AG10803 (cell line): ENCODE measurements around the gene CHD1L.

Experiments
- DNase-seq: peaks from one replicate; pipeline ENCODE4 v3.0.0; 2010; ENCODE audit warnings: low read depth
- H3K4me3 ChIP-seq: 2 replicates; pipeline ENCODE4 v1.5.1; 2011; ENCODE audit warnings: mild to moderate bottlenecking, low read length, control low read depth
- TF ChIP-seq, protein P1 (sequence below): conservative IDR thresholded peaks from 2 replicates; pipeline ENCODE4 v1.5.1; 2011; ENCODE audit warnings: mild to moderate bottlenecking, low read length, control low read depth, inconsistent platforms

The CHD1L gene

DNA sequence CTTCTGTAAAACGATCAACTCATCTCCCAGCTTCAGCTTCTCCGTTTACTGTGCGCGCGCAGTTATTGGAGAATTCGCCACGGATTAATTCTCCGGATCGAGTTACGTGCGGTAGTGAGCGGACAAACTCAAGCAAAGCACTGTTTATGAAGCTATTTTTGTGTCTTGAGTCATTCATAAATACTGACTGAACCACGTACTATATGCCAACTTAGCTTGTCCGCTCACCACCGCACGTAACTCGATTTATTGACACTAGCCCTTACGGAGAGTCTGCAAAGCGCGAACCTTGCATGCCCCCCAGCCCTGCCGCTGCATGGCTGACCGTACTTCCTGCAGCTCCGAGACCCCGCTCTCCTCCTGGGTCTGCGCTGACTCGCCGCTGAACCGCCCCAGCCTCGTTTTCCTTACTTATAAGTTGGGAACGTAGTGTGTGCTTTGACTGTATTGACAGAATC lies 773 bp downstream of the CHD1L start:
- TF ChIP-seq, protein P1, sequence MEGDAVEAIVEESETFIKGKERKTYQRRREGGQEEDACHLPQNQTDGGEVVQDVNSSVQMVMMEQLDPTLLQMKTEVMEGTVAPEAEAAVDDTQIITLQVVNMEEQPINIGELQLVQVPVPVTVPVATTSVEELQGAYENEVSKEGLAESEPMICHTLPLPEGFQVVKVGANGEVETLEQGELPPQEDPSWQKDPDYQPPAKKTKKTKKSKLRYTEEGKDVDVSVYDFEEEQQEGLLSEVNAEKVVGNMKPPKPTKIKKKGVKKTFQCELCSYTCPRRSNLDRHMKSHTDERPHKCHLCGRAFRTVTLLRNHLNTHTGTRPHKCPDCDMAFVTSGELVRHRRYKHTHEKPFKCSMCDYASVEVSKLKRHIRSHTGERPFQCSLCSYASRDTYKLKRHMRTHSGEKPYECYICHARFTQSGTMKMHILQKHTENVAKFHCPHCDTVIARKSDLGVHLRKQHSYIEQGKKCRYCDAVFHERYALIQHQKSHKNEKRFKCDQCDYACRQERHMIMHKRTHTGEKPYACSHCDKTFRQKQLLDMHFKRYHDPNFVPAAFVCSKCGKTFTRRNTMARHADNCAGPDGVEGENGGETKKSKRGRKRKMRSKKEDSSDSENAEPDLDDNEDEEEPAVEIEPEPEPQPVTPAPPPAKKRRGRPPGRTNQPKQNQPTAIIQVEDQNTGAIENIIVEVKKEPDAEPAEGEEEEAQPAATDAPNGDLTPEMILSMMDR, result no peak
- no peak for DNase-seq
- H3K4me3 ChIP-seq, result peak overlapping the region; percentile 79

DNA sequence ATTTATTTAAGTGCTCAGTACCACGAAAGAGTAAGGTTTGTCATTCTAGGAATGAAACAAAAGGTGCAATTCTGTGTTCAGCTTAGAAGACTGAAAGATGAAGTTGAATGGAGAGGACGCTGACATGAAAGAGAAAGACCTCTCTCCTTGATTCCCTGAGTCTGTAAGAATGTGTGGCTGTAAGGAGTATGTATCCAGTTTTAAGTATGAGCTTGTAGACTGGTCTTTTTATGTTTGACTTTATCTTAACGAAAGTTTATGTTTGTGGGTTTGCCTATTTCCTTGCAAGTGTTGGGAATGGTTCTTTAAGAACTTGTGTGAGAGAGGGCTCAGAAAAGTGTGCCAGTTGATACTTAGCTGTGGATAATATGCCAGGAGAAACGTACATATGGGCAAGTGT lies 1.4 kb downstream of the CHD1L start:
- TF ChIP-seq, protein P1, result no peak
- peak overlapping the region; percentile 79 for H3K4me3 ChIP-seq
- DNase-seq, result no peak

DNA sequence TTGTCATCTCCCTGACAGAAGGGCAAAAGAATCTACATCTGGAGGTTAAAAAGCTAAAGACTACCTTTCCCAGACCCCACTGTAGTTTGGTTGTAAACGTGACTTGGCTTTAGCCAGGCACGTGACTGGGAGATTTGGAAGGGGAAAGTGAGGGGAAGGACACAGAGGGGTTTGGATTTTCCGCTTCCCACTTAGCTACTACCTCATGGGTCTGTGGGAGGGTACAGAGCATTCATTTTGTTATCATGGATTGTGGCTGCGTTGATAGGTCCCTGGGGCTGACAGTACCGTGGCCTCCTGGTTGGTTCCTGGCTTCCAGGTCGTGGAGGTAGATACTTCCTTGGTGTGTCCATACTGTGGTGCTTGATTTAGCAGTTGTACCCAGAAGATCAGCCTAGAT lies 2.6 kb downstream of the CHD1L start:
- TF ChIP-seq, protein P1, result no peak
- H3K4me3 ChIP-seq, result no peak overlapping the region
- no peak for DNase-seq

DNA sequence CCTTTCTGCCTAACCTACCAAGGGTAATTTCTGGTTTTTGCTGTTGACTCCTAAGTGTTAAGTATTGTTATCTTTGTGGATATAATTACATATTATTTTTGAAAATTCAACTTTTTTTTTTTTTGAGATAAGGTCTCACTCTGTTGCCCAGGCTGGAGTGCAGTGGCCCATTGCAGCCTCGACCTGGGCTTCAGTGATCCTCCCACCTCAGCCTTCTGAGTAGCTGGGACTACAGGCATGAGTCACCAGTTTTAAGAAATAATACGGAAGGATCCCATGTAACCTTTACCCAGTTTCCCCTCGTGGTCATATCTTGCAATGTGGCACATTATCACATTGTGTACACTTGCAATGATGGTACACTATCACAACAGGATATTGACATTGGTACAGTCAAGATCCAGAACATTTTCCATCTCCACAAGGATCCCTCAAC lies 3.1 kb downstream of the CHD1L start:
- TF ChIP-seq, protein P1, result no peak
- no peak overlapping the region for H3K4me3 ChIP-seq
- DNase-seq, result no peak

DNA sequence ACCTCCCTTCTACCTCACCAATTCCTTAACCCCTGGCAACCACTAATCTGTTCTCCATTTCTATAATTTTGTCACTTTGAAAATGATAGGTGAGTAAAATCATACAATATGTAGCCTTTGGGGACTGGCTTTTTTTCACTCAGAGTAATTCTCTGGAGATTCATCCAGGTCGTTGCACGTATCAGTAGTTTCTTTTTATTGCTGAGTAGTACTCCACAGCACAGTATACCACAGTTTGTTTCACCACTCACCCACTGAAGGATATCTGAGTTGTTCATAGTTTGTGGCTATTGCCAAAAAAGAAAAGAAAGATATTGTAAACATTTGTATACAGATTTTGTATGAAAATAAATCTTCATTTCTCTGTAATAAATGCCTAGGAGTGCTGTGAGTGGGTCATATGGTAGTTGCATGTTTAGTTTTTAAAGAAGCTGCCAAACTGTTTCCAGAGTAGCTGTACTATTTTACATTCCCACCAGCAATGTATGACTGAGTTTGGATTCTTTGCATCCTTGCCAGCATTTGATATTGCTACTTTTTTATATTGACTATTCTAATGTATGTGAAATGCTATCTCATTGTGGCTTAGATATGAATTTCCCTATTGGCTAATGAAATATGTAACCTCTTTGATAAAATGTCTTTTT lies 3.7 kb downstream of the CHD1L start:
- TF ChIP-seq, protein P1, result no peak
- no peak for DNase-seq
- no peak overlapping the region for H3K4me3 ChIP-seq

DNA sequence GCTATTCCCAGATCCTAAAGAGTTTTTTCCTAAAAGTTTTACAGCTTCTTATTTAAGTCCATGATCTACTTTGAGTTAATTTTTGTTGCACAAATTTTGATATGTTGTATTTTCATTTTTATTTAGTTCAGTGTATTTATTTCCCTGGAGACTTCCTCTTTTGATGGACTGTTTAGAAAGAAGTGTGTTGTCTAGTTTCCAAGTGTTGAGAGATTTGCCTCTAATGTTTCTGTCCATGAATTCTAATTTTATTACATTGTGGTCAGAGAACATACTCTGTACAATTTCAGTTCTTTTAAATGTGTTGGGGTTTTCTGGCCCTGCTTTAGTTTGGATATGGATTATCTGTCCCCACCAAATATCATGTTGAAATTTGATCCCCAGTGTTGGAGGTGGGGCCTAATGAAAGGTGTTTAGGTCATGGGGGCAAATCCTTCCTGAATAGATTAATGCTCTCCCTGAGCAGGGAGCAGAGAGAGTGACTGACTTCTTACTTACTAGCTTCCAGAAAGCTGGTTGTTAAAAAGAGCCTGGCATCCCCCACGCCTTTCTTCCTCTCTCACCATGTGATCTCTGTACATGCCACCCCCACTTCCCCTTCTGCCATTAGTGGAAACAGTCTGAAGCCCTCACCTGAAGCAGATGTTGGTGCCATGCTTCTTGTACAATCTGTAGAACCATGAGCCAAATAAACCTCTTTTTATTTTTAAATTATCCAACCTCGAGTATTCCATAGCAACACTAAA lies 4.6 kb downstream of the CHD1L start:
- peak; percentile 34 for DNase-seq
- no peak overlapping the region for H3K4me3 ChIP-seq
- TF ChIP-seq, protein P1, result no peak
